Thyroid gland (tissue), 4 donors: ENCODE results near the gene NCBP1. TPM values are rescaled to one million over a fixed set of nuclear protein-coding genes. Genes with fewer than 3 reads are reported as not detected.
"Not testable (repeated sequence)": the region's sequence is repeated elsewhere in the genome, so short reads cannot be mapped to it uniquely, and the experiment has no call there.

Source experiments
- DNase-seq, 2 donors: peaks; one replicate each; pipeline ENCODE4 v3.0.0-alpha.2; 2019
- H3K27ac ChIP-seq, 3 donors: fragments of 200-600 bp; sonication (generic); 1 replicate in 2 of 3; 2 replicates in 1 of 3; pipeline ENCODE4 v1.5.1; 2016 to 2019; ENCODE audit warnings: mild to moderate bottlenecking in 1 of 3, moderate library complexity in 1 of 3
- H3K27me3 ChIP-seq: fragments of 200-600 bp; sonication (generic); one replicate; pipeline ENCODE4 v1.5.1; 2019
- H3K36me3 ChIP-seq, 2 donors: fragments of 200-600 bp; sonication (generic); one replicate each; pipeline ENCODE4 v1.5.1; 2016 to 2019
- H3K4me1 ChIP-seq, 2 donors: fragments of 200-600 bp; sonication (generic); one replicate each; pipeline ENCODE4 v1.5.1; 2017 to 2019
- H3K4me3 ChIP-seq, 3 donors: fragments of 200-600 bp; sonication (generic); replicated peaks in 1 of 3; 1 replicate in 2 of 3; 2 replicates in 1 of 3; pipeline ENCODE4 v1.5.1; 2016; ENCODE audit warnings: mild to moderate bottlenecking in 1 of 3
- H3K9me3 ChIP-seq: fragments of 200-600 bp; sonication (generic); one replicate; pipeline ENCODE4 v1.5.1; 2017
- CTCF ChIP-seq, 6 experiments: fragments of 200-600 bp in 3 of 6; fragments of 450-650 bp in 3 of 6; sonication (generic) in 3 of 6; IDR thresholded peaks; one replicate each; pipeline ENCODE4 v1.5.1; 2016 to 2019; ENCODE audit warnings: antibody characterized with exemption in 6 of 6, mild to moderate bottlenecking in 2 of 6, inconsistent platforms in 1 of 6, moderate library complexity in 1 of 6
- POLR2A ChIP-seq, 2 donors: fragments of 450-650 bp; IDR thresholded peaks; one replicate each; pipeline ENCODE4 v1.6.1; 2017; ENCODE audit warnings: antibody characterized with exemption in 2 of 2, mild to moderate bottlenecking in 2 of 2, moderate library complexity in 1 of 2
- WGBS, 2 donors: methylation state at CpG; one replicate each; pipeline ENCODE4 v1.1.5; 2017; 5-methylcytosine and 5-hydroxymethylcytosine counted together
- intact Hi-C: fragments of 100-400 bp; cut with DNase I; formaldehyde crosslinking; loops from one replicate; pipeline ENCODE4 v1.15.1; 2023
- total RNA-seq, 4 donors: library from RNA; depleted of rRNA; stranded (reverse); fragments of >200 nt; gene quantifications; one replicate each; pipeline ENCODE4 v1.2.3, GENCODE V29; 2016

Gene NCBP1
- total RNA-seq, 4 donors from 2014 or later: 25.7 to 40.4 (median 28.8) TPM

- Histone ChIP-seq H3K27ac (peak overlapping the region; percentile 80 to 96 (median 94)), H3K36me3 (peaks cover 0 to 5% of the 10 kb centered on the region in 2 donors), H3K4me1 (peaks cover 22 to 30% of the 10 kb centered on the region in 2 donors), H3K4me3 (peak overlapping the region; percentile 56 to 81 (median 65)), H3K9me3 (no peaks in the 10 kb centered on the region), H3K27me3 (no peaks in the 10 kb centered on the region)
- no peak for DNase-seq
- 12 to 14% methylated on average over 9 of the region's 9 CpGs for WGBS, 2 donors
- intact Hi-C loops: no loop called here
- TF ChIP-seq CTCF (IDR thresholded peaks at IDR 0.05) (no peak), POLR2A (IDR thresholded peaks at IDR 0.05) (no peak)
Measured at GRCh38 chr9:97695995-97696802, 62.6 kb downstream of the NCBP1 start.

DNA sequence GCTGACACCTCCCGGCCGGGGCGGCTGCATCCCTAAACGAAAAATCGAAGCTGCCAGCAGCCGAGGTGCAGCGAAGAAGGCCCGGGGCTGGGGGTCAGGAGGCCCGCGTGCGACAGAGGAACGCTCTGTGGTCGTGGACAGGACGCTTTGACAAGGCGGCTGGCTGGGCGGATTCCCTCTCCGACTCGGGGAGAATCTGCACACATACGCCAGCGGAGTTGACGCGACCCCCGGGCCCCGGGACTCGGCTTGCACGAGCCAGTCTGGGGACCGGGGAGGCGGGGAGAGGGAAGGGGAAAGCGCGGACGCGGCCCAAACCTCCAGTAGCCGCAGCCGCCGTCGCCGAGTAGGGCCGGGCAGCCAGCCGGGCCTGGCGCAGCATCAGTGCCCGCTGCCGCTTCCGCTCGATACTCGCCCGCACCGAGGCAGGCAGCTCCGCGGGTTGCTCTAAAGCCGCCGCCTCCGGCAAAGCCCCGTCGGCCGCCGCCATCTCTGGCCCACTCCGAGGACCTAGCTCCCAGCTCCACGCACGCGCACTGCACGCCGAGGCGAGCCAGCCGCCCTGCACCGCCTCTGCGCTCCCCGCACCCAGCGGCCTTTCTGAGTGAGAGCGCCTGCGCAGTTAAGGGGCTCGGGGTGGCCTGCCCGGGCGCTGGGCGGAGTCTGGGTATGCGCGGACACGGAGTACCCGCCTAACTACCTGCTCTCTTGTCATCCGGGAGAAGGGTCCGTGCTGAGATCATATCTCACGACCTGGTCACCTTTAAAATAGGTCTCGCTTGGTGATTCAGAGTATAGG is 63.4 kb downstream of the NCBP1 start, which contains the start of gene XPA:
XPA (minus strand) TSS at position 538 of the 799 bp plus-strand sequence; CDS start at position 490, 48 bp downstream.
- TF ChIP-seq CTCF (IDR thresholded peaks at IDR 0.05): peak in 2 of 6 experiments; percentile 3 to 26
- TF ChIP-seq POLR2A (IDR thresholded peaks at IDR 0.05): peak; percentile 83 to 96
- intact Hi-C loops: no loop called here
- H3K4me3 ChIP-seq: peak within 1 kb of the TSS; percentile 56 to 81 (median 65)
- H3K36me3 ChIP-seq: no peaks in the 10 kb centered on the region
- no peaks in the 10 kb centered on the region for H3K27me3 ChIP-seq
- 0 to 1% methylated on average over 16 to 20 of the region's 82 CpGs for WGBS, 2 donors
- peak within 1 kb of the TSS; percentile 80 to 96 (median 94) for H3K27ac ChIP-seq
- peak; percentile 98 for DNase-seq
- peaks cover 22 to 30% of the 10 kb centered on the region in 2 donors for H3K4me1 ChIP-seq
- no peaks in the 10 kb centered on the region for H3K9me3 ChIP-seq

DNA sequence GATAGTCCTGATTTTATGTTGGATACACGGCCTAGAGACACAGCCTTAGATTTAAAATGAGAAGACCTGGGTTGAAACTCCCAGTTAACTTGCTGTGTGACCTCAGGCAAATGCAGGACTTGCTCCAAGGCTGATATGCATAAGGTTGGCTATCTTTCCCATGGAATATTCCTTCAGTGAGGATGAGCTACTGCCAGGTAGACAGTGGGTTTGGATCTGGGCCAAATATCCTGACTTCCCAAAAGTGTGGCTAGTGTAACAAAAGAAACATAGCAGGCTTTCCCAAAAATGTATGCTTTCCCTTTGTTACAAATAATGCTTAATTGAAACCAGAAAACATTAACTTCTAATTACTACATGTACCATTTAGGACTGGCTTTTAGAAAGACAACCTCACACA is 64.2 kb downstream of the NCBP1 start:
- TF ChIP-seq CTCF (IDR thresholded peaks at IDR 0.05): no peak
- no peak for TF ChIP-seq POLR2A (IDR thresholded peaks at IDR 0.05)
- Histone ChIP-seq H3K36me3 (no peaks in the 10 kb centered on the region), H3K27ac (peak overlapping the region; percentile 80 to 96 (median 94)), H3K27me3 (no peaks in the 10 kb centered on the region), H3K9me3 (no peaks in the 10 kb centered on the region), H3K4me3 (no peak overlapping the region), H3K4me1 (peaks cover 22 to 30% of the 10 kb centered on the region in 2 donors)
- WGBS, 2 donors: 40 to 61% methylated on average over 1 of the region's 1 CpG
- intact Hi-C loops: no loop called here
- no peak for DNase-seq

DNA sequence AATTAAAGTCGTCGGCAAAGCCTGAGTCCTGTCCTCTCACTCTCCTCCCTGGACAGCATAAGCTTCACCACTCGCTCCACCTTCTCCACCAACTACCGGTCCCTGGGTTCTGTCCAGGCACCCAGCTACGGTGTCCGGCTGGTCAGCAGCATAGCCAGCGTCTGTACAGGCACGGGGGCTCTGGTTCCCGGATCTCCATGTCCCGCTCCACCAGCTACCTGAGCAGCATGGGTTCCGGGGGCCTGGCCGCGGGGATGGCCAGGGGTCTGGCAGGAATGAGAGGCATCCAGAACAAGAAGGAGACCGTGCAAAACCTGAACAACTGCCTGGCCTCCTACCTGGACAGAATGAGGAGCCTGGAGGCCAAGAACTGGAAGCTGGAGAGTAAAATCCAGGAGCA is 65.2 kb downstream of the NCBP1 start:
- intact Hi-C loops: no loop called here
- WGBS, 2 donors: 97 to 99% methylated on average over 13 to 14 of the region's 14 CpGs

GRCh38 chr9:97699281-97699680 is 65.7 kb downstream of the NCBP1 start:
- H3K9me3 ChIP-seq, H3K27ac ChIP-seq, H3K27me3 ChIP-seq, H3K36me3 ChIP-seq, intact Hi-C loops, DNase-seq, H3K4me3 ChIP-seq: not testable (repeated sequence)
- WGBS, 2 donors: 77% methylated on average over 13 of the region's 13 CpGs
- H3K4me1 ChIP-seq: peaks cover 21 to 31% of the 10 kb centered on the region in 2 donors

More for the DNA sequence above, 65.2 kb downstream of the NCBP1 start:
- H3K4me3 ChIP-seq: no peak overlapping the region
- no peak overlapping the region for H3K27ac ChIP-seq
- TF ChIP-seq POLR2A (IDR thresholded peaks at IDR 0.05) (no peak), CTCF (IDR thresholded peaks at IDR 0.05) (no peak)
- H3K27me3 ChIP-seq: no peaks in the 10 kb centered on the region
- DNase-seq: no peak
- no peaks in the 10 kb centered on the region for H3K9me3 ChIP-seq
- H3K36me3 ChIP-seq: no peaks in the 10 kb centered on the region
- H3K4me1 ChIP-seq: peaks cover 22 to 33% of the 10 kb centered on the region in 2 donors

GRCh38 chr9:97699824-97700223 is 66.2 kb downstream of the NCBP1 start:
- intact Hi-C loops: loop anchor here (10.0 kb wide), 1 partner anchor 205 kb away; no protein-coding TSS in a partner anchor
- H3K4me3 ChIP-seq, DNase-seq, H3K36me3 ChIP-seq, H3K9me3 ChIP-seq, H3K27ac ChIP-seq, H3K27me3 ChIP-seq: not testable (repeated sequence)
- peaks cover 16 to 30% of the 10 kb centered on the region in 2 donors for H3K4me1 ChIP-seq
- WGBS, 2 donors: 87 to 91% methylated on average over 3 of the region's 3 CpGs
